Endodermal cell (in vitro differentiated cells): ENCODE results near the gene METTL25B. TPM values are rescaled to one million over a fixed set of nuclear protein-coding genes. Genes with fewer than 3 reads are reported as not detected.
A peak's percentile ranks its signal among the peaks of the same experiment; 100 is the strongest.

Experiments
- DNase-seq: peaks from one replicate; pipeline ENCODE4 v3.0.0-alpha.2; 2017
- H3K27ac ChIP-seq: 2 replicates; pipeline ENCODE4 v1.5.1; 2013; ENCODE audit warnings: mild to moderate bottlenecking, low read depth, low read length, moderate library complexity
- H3K27me3 ChIP-seq: 2 replicates; pipeline ENCODE4 v1.6.1; 2013; ENCODE audit warnings: mild to moderate bottlenecking, low read length, moderate library complexity; ENCODE audit not compliant: insufficient read depth, control insufficient read depth, poor library complexity, severe bottlenecking
- H3K36me3 ChIP-seq: 2 replicates; pipeline ENCODE4 v1.7.0; 2013; ENCODE audit warnings: mild to moderate bottlenecking, low read length, moderate library complexity; ENCODE audit not compliant: control insufficient read depth, insufficient read depth
- H3K4me1 ChIP-seq: one replicate; pipeline ENCODE4 v1.7.0; 2013; ENCODE audit warnings: low read length; ENCODE audit not compliant: control insufficient read depth, insufficient read depth
- H3K4me3 ChIP-seq: 2 replicates; pipeline ENCODE4 v1.5.1; 2013; ENCODE audit warnings: mild to moderate bottlenecking, low read length, moderate library complexity
- H3K9ac ChIP-seq: 2 replicates; pipeline ENCODE4 v1.6.1; 2013; ENCODE audit warnings: mild to moderate bottlenecking, low read length, moderate library complexity; ENCODE audit not compliant: poor library complexity, severe bottlenecking; ENCODE audit errors: extremely low read depth
- H3K9me3 ChIP-seq: 2 replicates; pipeline ENCODE4 v1.6.1; 2013; ENCODE audit warnings: mild to moderate bottlenecking, low read length, moderate library complexity; ENCODE audit not compliant: control insufficient read depth
- H3K27ac Mint-ChIP-seq: 2 replicates; pipeline ENCODE4 v1.8.0; 2020; ENCODE audit warnings: mixed read lengths
- H3K27me3 Mint-ChIP-seq: 2 replicates; pipeline ENCODE4 v1.8.0; 2021; ENCODE audit warnings: mild to moderate bottlenecking, mixed read lengths; ENCODE audit not compliant: insufficient read depth
- H3K36me3 Mint-ChIP-seq: 2 replicates; pipeline ENCODE4 v1.8.0; 2020; ENCODE audit warnings: low read depth, mixed read lengths
- H3K4me1 Mint-ChIP-seq: 2 replicates; pipeline ENCODE4 v1.8.0; 2020; ENCODE audit warnings: mixed read lengths
- H3K4me3 Mint-ChIP-seq: 2 replicates; pipeline ENCODE4 v1.8.0; 2020; ENCODE audit warnings: mild to moderate bottlenecking, moderate library complexity, mixed read lengths
- H3K9me3 Mint-ChIP-seq: 2 replicates; pipeline ENCODE4 v1.8.0; 2020; ENCODE audit warnings: mild to moderate bottlenecking, mixed read lengths
- CTCF ChIP-seq: fragments of 200-600 bp; sonication (generic); conservative IDR thresholded peaks from 2 replicates; pipeline ENCODE4 v1.5.0; 2021; ENCODE audit warnings: antibody characterized with exemption, mild to moderate bottlenecking
- WGBS, 2 experiments: methylation state at CpG; one replicate each; pipeline versions ENCODE4 v1.1.5 to v1.1.7; 2013; ENCODE audit warnings: missing lambda C conversion rate in 2 of 2, mixed read lengths in 1 of 2; ENCODE audit not compliant: insufficient coverage in 1 of 2, insufficient read length in 1 of 2; 5-methylcytosine and 5-hydroxymethylcytosine counted together
- total RNA-seq, 2 donors: library from RNA; stranded (reverse); fragmentation: NEBNext Ultra II Directional in 1 of 2; extraction: Animal tissue kit (Norgen Biotek cat#: 25700) in 1 of 2; gene quantifications; 2 replicates in 1 of 2; 3 replicates in 1 of 2; pipeline ENCODE4 v1.2.1, GENCODE V29; 2021

Gene METTL25B
- total RNA-seq, 2 donors from 2014 or later = 25.9 to 35.5 TPM

- Mint-ChIP-seq H3K4me1 (peaks cover 26% of the 10 kb centered on the region), H3K27me3 (no peaks in the 10 kb centered on the region), H3K27ac (peak overlapping the region; percentile 97), H3K36me3 (peaks cover 50% of the 10 kb centered on the region), H3K9me3 (no peaks in the 10 kb centered on the region), H3K4me3 (peak overlapping the region; percentile 96)
- H3K4me1 ChIP-seq = peaks cover 4% of the 10 kb centered on the region
- H3K4me3 ChIP-seq = peak overlapping the region; percentile 92
- H3K27me3 ChIP-seq = no peaks in the 10 kb centered on the region
- TF ChIP-seq CTCF = no peak
- H3K27ac ChIP-seq = no peak overlapping the region
- H3K9ac ChIP-seq = peak overlapping the region; percentile 74
- peaks cover 71% of the 10 kb centered on the region for H3K36me3 ChIP-seq
- WGBS, 2 experiments = 19 to 39% methylated on average over 5 to 7 of the region's 7 CpGs
- no peaks in the 10 kb centered on the region for H3K9me3 ChIP-seq
- no peak for DNase-seq
Observed at GRCh38 chr1:156740237-156740740, 12.0 kb downstream of the METTL25B start.

- Mint-ChIP-seq H3K36me3 (peaks cover 51% of the 10 kb centered on the region), H3K27me3 (no peaks in the 10 kb centered on the region), H3K9me3 (no peaks in the 10 kb centered on the region), H3K4me1 (peaks cover 32% of the 10 kb centered on the region), H3K4me3 (peak within 1 kb of the TSS; percentile 96), H3K27ac (peak within 1 kb of the TSS; percentile 97)
- WGBS, 2 experiments = 0 to 1% methylated on average over 27 to 38 of the region's 38 CpGs
- H3K36me3 ChIP-seq = peaks cover 73% of the 10 kb centered on the region
- H3K27me3 ChIP-seq = no peaks in the 10 kb centered on the region
- H3K9me3 ChIP-seq = no peaks in the 10 kb centered on the region
- peak within 1 kb of the TSS; percentile 74 for H3K9ac ChIP-seq
- peak; percentile 99 for DNase-seq
- H3K4me3 ChIP-seq = peak within 1 kb of the TSS; percentile 92
- H3K4me1 ChIP-seq = peaks cover 9% of the 10 kb centered on the region
- no peak for TF ChIP-seq CTCF
- peak within 1 kb of the TSS; percentile 21 for H3K27ac ChIP-seq
Observed at GRCh38 chr1:156740741-156741480, 12.6 kb downstream of the METTL25B start, which contains the start of gene MRPL24. Gene MRPL24, minus strand, starts transcription at chr1:156741088. Its CDS starts 2,384 bp downstream, at chr1:156738704.

GRCh38 chr1:156741481-156741983, 13.3 kb downstream of the METTL25B start:
- Mint-ChIP-seq H3K27me3 (no peaks in the 10 kb centered on the region), H3K9me3 (no peaks in the 10 kb centered on the region), H3K36me3 (peaks cover 50% of the 10 kb centered on the region), H3K4me1 (peaks cover 38% of the 10 kb centered on the region), H3K4me3 (peak overlapping the region; percentile 96), H3K27ac (peak overlapping the region; percentile 94)
- no peak for DNase-seq
- Histone ChIP-seq H3K9me3 (no peaks in the 10 kb centered on the region), H3K27me3 (no peaks in the 10 kb centered on the region), H3K9ac (peak overlapping the region; percentile 17), H3K27ac (peak overlapping the region; percentile 21), H3K4me3 (peak overlapping the region; percentile 57), H3K4me1 (peaks cover 14% of the 10 kb centered on the region), H3K36me3 (peaks cover 73% of the 10 kb centered on the region)
- no peak for TF ChIP-seq CTCF
- 50 to 53% methylated on average over 6 to 8 of the region's 8 CpGs for WGBS, 2 experiments
